ENCODE measurements around the gene DUSP7.

DUSP7 gene

DNA sequence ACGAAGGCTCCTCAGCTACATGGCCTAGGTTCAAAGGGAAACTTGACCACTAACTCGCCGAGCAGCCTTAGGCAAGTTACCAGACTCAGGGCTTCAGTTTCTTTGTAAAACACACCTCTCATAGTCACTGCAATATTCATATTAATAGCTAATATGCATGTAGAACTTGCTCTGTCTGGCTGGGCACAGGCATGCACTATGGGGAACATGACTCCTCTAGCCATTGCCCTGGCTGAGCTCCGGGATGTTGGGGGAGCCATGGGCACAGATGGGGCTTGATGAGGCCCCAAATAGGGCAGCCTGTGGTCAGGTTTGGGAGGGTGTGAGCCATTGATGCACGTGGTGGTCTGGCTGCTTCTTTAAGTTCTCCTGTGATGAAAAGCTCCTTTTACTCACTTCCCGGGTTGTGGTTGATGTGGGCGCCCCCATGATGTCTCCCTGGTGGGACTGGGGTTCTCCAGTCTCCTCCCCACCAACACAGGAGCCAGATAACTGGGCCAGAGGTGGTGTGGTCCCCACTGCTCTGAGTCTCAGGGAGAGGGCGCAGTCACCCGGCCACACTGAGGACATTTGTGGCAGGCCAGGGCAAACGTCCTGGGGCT, 29.4 kb upstream of the DUSP7 start:
- TF ChIP-seq, protein P1, sequence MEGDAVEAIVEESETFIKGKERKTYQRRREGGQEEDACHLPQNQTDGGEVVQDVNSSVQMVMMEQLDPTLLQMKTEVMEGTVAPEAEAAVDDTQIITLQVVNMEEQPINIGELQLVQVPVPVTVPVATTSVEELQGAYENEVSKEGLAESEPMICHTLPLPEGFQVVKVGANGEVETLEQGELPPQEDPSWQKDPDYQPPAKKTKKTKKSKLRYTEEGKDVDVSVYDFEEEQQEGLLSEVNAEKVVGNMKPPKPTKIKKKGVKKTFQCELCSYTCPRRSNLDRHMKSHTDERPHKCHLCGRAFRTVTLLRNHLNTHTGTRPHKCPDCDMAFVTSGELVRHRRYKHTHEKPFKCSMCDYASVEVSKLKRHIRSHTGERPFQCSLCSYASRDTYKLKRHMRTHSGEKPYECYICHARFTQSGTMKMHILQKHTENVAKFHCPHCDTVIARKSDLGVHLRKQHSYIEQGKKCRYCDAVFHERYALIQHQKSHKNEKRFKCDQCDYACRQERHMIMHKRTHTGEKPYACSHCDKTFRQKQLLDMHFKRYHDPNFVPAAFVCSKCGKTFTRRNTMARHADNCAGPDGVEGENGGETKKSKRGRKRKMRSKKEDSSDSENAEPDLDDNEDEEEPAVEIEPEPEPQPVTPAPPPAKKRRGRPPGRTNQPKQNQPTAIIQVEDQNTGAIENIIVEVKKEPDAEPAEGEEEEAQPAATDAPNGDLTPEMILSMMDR (IDR thresholded peaks at IDR 0.05; ENCODE audit: low read depth, low read length) = no peak
- DNase-seq (ENCODE audit: extremely low read depth, low read depth) = no peak

DNA sequence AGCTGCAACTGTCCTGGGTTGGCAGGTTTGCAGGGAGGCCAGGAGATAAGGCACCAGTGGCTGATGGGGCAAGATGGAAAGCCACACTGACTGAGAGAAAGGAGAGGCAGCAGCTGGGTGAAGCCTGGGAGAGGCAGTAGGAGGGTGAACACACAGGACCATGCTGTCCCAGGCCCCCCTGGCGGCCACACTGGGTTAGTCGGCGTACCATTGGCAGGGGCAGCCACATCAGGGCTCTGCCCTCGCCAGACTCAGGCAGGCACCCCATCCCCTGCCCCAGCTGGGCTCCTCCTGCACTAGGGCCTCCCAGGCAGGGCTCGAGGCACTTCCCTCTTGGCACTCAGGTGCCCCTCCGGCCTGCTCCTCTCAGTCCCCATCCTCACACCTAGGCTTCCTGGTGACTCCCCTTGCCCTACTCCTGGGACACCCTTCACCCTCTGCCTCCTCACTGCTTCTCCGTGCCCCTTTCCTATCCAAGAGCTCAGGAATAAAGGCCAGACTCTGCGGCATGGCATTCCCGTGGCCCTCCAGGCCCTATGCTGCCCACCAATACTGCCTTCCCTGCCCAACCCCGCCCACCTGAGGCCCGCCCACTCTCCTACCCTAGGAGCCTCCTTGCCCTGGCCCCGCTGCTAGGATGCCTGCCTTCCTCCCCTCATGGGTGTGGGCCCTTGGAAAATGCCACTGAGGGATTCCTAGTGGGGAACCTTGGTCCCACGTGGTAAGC, 28.7 kb upstream of the DUSP7 start:
- DNase-seq (ENCODE audit: extremely low read depth, low read depth) = no peak
- TF ChIP-seq, protein P1 (IDR thresholded peaks at IDR 0.05; ENCODE audit: low read depth, low read length) = no peak

DNA sequence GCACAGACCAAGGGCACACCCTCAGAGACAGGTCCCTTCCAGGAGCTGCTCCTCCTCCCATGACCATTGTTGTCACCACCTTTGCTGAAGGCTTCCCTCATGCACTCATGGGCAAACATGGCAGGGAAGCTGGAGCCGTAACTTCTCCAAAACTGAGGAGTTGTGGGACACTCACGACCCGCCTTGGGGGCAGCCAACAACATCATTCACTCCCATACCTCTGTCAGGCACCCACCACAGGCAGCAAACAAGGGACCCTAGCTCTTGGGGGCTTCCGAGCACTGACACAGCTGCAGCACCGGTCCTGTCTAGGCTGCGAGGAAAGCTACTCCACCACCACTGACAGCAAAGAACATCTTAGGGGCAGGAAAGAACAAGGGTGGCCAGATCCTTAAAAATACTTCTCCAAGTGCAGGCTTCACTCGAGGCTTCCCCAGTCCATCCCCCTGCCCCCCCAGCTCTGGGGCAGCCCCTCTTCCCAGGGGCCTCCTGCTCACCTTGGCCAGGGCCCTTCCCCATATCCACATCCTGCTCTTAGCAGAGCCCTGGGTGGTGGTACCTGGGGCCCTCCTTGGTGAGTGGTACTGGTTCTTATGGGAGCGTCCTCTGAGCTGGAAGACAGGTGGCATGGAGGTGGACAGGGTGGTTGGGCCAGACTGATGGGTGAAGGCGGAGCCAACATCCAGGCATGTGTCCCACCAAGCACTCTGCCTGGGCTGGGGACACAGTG, 28.0 kb upstream of the DUSP7 start:
- TF ChIP-seq, protein P1 (IDR thresholded peaks at IDR 0.05; ENCODE audit: low read depth, low read length) = no peak
- DNase-seq (ENCODE audit: extremely low read depth, low read depth) = no peak

DNA sequence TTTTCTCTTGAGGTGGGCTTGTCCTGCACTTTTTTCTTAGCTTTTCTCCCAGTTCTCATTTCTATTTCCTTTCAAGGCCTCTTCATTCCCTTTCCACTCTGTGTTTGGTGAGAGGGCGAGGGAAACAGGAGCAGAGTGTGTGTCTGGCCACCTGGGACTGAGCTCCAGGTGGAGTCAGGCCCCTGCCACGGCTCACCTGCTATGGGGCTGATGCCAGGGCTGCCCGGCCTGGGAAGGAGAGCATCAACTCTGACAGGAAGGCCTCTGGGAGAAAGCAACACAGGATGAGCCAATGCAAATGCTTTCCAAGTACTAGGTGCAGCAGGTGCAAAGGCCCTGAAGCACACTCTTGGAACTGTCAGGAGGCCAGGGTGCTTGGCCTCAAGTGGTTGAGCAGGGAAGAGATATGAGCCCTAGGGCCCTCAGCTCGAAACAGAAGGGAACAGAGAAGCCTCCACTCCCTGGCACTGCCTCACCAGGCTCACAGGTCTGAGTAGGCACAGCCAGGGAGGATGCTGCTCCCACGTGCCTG, 27.3 kb upstream of the DUSP7 start:
- no peak for DNase-seq (ENCODE audit: extremely low read depth, low read depth)
- TF ChIP-seq, protein P1 (IDR thresholded peaks at IDR 0.05; ENCODE audit: low read depth, low read length) = no peak

DNA sequence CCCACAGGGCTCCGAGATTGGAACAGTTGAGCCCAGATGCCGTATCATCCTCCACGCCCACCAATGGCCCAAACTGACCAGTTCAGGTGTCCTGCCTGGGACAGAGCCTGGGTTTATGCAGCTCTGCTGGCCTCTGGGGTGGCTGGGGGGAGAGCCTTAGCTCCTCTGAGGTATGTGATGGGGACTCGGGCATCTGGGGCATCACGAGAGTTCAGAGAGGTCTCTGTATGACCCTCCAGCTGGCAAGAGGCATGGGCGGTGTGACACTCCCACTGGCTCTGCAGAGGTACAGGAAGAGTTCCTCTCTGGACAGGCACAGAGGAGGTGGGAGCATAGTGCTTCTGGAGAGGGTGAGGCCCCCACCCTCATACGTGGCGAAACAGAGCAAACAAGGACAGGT, 26.6 kb upstream of the DUSP7 start:
- TF ChIP-seq, protein P1 (IDR thresholded peaks at IDR 0.05; ENCODE audit: low read depth, low read length) = no peak
- DNase-seq (ENCODE audit: extremely low read depth, low read depth) = no peak

DNA sequence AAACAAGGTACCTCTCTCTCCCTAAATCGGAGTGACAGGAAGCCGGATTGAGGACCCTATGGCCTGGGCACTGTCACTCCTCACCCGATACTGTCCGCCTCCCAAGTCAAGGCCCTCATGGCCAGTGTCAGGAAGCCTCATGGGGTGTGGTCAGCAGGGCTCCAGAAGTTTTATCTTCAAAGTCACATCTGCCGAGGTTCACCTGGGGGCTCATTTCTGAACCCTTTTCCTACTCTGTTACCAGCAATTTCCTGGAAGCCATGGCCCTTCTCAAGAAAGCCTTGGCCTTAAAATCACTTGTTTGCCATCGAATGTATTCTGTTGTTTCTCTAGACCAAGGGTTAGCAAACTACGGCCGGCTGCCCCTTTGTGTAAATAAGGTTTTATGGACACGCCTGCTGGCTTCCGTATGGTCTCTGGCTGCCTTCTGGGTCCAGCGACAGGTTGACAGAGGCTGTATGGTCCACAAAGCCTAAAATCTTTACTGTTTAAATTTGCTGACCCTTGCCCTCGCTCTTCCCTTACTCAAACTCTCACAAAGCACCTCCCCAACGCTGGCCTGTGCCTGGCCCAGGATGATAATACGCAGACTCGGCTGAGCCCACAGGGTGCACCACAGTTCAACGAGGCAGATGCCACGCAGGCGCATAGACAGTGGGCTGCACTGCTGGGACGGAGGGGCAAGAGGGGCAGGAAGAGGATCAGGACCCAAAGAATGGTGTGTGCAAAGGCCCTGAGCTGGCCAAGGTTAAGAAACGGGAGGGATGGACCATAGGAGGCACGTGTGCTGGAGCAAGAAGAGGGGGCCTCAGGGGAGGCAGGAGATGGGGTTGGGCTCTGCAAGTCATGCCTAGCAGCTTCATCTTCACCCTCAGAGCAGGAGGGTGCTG, 24.7 kb upstream of the DUSP7 start:
- DNase-seq (ENCODE audit: extremely low read depth, low read depth) = no peak
- TF ChIP-seq, protein P1 (IDR thresholded peaks at IDR 0.05; ENCODE audit: low read depth, low read length) = no peak
